GM19238 (cell line): ENCODE data around the gene DGKQ.
A peak's percentile ranks its signal among the peaks of the same experiment; 100 is the strongest.
"Not testable (repeated sequence)": the region's sequence is repeated elsewhere in the genome, so short reads cannot be mapped to it uniquely, and the experiment has no call there.

Experiments
- DNase-seq: peaks from one replicate; pipeline ENCODE4 v3.0.0; 2011; ENCODE audit warnings: low spot score; ENCODE audit not compliant: insufficient read length

The DGKQ gene

DNA sequence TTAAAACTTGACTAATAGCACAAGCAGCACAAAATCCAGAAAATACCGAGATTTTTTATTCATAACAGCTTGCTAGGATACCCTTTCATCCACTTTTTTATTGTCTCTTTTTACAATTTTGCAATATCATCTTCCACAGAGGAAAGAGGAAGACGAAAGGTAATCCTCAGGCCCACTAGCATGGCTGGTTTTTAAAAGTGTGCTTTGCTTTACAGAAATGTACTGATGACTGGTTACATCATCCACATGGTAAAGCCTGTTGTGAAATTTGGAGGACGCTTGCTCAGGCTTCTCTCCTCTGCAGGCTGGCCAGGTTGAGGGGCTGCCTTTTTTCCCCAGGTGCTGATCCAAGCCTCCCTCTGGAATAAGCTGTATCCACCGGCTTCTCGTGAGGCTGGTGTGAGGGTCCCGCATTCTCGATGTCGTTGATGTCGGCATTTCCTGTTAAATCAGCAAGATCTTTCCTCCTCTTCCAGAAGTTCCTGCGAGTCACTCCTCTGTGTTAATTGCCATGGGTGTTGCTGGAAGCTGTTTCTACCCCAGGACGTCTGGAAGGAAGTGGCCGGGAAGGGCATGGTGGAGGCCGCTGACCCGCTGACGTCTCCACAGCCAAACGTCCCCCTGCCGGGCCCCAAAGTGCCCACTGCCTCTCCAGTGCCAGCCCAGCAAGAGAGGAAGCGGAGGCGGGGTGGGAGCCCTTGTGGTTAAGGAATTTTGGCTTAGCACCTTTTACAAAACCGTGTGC lies 5.8 kb upstream of the DGKQ start:
- DNase-seq = no peak

DNA sequence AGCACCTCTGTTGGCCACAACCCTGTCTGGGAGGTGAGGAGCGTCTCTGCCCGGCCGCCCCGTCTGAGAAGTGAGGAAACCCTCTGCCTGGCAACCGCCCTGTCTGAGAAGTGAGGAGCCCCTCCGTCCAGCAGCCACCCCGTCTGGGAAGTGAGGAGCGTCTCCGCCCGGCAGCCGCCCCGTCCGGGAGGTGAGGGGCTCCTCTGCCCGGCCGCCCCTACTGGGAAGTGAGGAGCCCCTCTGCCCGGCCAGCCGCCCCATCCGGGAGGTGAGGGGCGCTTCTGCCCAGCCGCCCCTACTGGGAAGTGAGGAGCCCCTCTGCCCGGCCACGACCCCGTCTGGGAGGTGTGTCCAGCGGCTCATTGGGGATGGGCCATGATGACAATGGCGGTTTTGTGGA lies 2.6 kb upstream of the DGKQ start:
- not testable (repeated sequence) for DNase-seq

DNA sequence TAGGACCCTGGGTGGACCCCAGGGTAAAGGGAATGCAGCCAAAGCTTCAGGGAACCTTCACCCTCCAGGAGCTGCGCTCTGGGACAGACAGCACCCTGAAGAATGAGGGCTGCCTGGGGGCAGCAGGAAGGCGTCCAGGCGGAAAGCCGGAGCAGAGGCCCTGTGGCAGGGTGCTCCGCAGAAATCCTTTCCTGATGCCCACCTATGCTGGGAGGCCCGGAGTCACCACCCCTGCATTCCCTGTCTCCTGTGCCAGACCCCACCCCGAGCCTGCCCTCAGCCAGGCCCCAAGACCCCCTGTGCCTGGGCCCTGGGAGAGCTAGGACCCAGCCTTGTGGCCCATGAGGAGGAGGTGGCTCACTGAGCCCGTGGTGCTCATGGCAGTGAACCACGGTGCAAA lies 1.3 kb upstream of the DGKQ start:
- DNase-seq = no peak

DNA sequence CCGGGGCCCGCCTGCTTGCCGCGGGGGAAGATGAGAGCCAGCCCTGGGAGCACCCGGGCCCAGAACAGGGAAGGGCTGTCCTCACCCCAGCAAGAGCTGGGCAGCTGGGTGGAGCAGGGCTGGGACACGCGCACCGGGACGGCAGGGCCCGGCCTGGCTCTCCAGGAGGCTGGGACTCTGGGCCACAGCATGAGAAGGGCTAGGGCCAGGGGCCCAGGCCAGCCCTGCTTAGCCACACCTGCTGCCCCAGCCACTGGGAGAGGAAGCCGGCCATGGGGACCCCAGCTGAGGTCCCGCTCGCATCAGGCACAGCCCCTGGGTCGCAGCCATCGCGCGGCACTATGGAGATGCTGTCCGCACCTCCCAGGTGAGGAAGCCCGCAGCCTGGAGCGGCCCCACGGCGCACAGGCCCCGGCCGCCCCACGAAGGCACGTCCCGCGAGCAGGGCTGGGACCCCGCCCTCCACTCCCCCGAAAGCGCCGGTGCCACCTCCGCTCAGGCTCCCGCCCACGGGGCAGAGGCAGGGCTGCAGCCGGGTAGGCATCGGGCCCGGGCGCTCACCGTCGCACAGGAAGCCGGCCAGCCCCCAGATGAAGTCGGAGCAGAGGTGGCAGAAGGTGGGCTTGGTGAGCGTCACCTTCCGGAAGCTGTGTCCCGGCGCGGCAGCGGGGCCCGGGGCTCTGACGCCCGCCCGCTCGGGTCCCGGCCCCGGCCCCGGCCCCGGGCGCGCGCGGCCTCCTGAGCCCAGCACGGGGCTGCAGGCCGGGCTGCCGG lies 531 bp downstream of the DGKQ start:
- peak; percentile 75 for DNase-seq

DNA sequence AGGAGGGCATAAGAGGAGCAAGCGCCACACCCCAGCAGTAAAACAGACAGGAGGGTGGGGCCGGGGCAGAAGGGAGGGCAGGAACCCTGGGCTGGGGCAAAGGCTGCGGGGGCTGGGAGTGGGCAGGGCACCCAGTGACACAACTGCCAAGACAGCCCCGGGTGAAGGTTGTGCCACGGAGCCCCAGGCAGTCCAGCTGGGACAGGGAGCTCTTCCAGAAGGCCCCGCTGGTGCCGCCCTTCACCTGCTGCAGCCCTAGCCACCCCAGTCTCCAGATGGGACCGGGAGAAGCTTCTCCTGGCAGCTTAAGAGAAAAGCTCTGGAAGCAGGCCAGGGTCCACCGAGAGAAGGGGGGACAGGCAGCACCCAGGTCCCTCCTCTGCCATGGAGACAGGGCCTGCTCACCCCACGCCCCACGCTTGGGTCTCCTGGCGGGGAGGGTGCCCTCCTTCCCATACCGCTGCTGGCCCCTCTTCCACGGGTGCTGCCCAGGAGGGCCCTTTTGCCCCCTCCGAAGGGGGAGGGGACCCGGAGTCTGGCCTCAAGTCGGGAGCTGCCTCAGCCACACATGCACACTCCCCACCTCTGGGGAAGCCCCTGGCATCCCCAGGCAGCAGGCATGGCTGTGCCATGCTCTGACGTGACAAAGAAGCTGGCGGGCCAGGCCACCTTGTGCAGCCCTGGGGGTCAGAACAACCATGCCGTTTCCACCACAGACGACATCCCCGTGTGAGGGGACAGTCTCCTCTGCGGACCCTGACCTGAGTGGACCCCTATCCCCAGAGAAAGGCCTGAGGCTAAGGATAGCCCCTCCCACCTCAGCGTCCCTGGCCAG lies 1.5 kb downstream of the DGKQ start:
- no peak for DNase-seq

DNA sequence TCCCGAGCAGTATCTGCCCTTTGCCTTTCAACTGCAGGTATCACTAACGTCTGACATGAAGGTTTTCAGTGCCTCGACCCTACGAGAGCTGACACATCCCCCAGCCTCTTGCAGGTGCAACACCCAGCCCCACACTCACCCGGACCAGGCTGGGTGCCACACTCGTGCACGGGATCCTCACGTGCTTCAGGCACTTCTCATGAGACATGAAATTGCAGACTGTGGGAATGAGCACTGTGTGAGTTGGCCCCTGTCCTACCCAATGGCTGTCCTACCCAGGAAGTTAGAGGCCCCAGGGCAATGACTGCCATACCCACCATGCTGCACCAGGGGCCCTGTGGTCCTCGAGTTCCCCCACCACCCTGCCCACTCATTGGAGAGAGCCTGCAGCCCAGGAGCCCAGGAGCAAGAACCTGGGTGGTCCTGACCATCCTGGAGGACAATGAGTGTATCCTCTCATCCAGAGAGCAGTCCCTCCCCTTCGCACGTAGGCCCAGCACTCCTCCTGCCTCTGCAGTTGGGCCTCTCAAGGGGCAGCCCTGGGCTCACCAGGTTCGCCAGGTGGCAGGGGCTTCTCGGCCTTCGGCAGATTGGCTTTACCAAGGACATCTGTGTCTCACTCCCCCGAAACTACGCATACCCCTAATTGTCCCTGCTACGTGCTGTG lies 2.4 kb downstream of the DGKQ start:
- DNase-seq = no peak

DNA sequence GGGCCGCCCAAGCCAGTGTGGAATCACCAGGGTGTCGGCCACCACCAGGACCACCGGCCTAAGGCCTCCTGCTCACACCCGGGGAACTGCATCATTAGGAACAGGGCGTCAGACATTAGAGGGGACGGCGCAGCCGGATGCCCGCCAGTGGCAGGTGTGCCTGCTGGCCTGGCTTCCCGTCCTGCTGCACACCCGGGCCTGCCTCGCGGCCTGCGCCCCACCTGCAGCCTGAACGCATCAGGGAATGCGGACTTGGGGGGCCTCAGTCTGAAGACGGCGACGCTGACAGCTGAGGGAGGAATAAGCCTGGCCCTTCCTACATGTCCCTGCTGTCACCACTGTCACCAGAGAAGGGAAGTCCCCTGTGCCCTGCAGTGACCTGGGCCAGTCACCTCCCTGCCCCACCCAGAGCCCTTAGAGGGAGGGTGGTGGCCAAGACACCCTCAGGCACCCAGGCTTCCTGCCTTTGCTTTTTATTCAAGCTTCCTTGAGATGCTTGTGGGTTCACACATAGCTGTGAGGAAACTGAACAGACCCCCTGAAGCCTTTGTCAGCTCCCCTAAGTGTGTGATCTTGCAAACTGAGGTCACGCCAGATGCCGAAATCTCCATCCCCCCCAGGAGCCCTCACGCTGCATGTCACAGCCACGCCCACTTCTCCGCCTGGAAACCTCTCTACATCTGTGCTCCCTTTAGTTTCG lies 3.2 kb downstream of the DGKQ start:
- no peak for DNase-seq

DNA sequence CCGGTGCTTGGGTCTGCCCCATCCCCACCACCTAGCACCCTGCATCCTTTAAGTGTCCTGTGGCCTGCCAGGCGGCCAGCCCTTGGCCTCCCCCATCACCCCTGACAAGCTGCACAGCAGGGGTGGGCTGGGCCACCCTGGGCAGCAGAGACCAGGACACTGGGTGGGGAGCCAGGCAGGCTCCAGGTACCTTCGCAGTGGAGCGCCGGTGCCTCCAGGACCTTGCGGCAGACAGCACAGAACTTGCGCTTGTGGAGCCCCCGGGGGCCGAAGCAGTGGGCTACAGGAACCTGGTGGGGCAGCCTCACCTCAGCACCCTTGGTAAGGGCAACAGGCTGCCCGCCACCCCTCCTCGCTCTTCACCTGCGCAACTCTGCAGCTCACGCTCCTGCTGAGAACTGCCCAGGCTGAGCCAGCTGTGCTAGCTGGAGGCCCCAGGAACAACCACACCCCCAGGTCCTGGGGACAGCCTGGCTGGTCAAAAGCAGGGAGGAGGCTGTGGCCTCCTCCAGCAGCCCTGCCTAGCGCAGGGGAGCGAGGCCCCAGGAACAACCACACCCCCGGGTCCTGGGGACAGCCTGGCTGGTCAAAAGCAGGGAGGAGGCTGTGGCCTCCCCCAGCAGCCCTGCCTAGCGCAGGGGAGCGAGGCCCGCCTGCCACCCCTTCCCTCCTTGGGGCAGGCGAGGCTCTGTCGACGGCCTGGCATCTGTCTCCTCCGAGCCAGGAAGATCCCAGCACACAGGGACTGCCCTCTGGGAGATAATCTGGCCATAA lies 4.6 kb downstream of the DGKQ start:
- DNase-seq = no peak

DNA sequence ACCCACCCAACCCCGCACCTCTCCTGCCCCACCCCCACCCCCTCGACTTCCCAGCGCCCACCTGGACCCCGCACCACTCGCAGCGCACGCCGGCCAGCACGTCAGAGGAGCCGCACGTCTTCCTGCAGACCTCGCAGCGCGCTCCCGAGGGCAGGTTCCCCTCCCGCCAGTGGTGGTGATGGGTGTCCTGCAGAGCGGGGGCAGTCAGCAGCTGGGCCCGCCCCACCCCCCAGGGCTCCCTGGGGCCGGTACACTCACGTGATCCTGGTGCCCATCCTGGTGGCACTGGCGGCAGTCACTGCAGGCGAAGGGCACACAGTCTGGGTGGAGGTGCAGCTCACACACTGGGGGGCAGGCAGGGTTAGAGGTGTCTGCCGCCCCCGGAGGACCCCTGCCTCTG lies 5.1 kb downstream of the DGKQ start:
- DNase-seq = no peak

DNA sequence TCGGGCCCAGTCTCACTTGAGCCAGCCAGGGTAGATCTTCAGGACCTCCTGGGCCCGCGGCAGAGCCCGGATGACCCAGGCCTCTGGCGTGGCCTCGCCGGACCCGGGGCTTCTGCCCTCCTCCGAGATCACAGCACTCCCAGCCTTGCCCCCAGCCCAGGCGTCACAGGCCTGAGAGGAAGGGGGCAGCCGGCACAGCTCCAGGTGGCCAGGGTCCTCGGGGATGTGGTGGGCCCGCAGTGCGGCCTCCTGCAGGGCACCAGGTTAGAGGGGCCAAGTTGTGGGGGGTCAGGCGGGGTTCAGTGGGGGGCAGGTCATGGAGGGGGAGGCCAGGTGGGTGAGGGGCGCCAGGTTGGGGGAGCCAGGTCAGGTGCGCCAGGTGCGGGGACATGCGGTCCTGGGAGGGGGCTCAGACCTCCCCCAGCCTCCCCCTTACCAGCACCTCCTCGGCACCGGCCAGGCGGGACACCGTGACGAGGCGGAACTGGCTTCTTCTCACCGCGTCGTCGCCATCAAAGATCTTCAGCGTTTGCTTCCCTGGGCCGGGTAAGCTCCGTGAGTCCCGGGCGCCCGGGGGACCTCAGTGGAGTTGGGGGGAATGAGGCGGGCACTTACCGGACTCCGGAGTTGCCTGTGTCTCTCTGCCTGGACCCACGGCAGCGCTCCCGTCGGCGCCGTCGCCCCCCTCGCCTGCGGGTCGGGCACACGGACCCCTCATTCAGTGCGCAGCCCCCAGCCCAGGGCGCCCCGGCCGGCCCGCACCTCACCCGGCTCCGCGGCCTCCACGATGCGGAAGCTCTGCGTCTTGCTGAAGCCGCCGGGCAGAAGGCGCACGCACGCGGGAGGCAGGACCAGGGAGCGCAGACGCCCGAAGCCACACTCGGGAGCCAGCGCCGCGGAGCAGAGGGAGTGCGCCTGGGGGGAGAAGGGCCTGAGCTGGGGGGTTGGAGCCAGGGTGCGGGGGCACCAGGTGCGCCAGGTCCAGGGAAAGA lies 6.0 kb downstream of the DGKQ start:
- no peak for DNase-seq

DNA sequence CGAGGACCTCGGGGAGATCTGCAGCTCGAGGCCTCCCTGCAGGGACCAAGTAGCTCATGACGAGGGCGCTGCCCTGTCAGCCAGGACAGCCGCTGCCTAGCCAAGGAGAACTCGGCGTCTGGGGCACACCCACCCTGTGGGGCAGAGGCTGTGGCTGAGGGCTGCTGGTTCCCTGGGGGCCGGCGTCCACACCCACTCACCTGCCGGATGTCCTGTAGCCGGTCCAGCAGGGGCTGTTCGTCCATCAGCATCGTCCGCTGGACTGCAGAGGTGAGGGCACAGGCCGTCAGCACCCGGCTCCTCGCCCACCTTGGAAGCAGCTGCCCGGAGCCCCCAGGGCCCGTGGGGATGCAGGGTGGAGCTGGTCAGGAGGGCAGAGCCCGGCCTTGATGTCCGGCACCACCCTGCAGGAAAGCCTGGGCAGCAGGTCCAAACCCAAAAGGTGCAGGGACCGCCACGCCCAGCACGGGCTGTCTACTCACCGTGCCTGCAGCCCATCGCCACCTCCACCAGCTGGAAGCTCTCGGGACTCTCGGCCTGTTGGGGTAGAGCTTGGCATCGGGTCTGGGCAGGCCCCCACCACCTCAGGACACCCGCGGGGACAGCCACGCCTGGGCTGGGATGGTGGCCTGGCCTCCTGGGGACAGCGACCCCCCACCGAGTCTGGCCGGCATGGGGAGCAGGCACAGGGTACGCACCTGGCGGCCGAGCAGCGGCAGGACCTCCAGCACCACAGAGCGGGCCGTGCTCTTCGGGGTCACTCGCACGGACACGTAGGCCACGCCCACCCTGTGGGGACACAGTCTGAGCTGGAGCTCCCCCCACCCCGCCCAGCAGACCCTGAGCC lies 6.9 kb downstream of the DGKQ start:
- DNase-seq = no peak

DNA sequence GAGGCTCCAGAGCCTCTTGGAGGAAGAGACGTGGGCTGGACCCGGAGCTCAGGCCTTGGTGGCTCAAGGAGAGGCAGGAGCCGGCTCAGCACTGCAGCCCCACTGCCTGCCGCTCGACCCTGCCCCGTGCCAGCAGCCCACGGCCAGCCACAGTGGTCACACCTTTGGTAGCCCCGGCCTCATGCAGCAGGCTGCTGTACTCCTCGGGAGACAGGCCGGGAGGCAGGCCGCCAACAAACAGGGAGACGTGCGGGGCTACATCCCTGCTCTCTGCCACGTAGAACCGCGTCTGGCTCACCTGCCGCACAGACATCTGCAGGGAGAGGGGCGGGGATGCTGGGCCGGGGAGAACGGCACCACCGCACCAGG lies 7.6 kb downstream of the DGKQ start:
- no peak for DNase-seq

DNA sequence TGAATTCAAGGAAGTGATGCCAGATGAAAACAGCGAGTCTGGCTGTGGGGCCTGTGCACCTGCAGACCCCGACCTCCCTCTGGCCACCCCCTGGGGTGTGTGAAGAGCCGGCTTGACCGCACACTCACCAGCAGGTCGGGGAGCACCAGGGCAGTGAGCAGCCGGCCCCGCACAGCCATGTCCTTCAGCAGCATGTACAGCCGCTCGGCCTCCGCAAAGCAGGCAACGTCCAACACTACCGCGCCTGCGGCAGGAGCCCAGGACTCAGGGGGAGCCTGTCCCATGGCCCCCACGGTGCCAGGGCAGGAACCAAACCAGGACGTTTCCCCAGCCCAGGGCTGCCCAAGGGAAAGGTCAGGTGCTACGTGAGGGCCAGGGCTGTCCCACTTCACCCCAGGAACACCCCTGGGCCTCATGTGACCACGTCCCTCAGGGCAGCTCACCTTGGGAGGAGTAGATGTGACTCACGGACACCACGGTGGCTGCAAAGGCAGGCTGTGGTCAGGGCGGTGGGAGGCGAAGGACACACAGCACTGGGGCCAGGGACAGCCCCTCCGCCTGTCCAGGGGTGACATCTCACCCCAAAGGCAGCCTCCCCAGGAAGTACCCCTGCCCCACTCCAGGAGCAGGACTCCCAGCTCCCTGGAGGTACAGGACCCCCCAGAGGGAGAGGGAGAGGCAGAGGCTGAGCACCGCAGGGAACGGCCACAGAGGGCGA lies 8.2 kb downstream of the DGKQ start:
- no peak for DNase-seq

DNA sequence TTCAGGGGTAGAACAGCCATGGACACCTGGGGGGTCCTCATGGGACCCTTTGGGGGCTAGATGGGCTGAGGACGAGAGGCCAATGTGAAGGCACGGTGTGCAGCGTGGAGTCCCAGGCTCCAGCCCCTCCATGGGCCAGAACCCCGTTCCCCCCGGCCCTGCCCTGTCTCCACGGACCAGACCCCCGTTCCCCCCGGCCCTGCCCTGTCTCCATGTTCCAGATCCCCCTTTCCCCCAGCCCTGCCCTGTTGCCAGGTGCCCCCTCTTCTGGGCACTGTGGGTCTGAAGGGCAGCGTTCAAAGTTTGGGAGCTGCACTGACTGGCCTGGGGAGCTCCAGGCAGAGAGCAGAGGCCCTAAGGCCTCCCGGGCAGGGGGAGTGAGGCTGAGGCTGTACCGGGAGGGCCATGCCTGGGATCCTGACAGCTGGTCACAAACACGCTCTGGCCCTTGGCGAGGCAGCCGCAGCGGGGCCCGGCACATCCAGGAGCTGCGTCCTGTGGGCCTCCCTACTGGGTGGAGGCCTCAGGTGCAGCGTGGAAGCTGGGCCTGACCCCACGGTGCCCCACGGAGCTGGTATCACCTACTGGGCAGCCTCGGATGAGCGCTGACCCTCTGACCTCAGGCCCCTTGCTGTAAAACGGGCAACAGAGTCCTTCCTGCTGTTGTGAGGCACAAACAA lies 8.9 kb downstream of the DGKQ start:
- DNase-seq = no peak

DNA sequence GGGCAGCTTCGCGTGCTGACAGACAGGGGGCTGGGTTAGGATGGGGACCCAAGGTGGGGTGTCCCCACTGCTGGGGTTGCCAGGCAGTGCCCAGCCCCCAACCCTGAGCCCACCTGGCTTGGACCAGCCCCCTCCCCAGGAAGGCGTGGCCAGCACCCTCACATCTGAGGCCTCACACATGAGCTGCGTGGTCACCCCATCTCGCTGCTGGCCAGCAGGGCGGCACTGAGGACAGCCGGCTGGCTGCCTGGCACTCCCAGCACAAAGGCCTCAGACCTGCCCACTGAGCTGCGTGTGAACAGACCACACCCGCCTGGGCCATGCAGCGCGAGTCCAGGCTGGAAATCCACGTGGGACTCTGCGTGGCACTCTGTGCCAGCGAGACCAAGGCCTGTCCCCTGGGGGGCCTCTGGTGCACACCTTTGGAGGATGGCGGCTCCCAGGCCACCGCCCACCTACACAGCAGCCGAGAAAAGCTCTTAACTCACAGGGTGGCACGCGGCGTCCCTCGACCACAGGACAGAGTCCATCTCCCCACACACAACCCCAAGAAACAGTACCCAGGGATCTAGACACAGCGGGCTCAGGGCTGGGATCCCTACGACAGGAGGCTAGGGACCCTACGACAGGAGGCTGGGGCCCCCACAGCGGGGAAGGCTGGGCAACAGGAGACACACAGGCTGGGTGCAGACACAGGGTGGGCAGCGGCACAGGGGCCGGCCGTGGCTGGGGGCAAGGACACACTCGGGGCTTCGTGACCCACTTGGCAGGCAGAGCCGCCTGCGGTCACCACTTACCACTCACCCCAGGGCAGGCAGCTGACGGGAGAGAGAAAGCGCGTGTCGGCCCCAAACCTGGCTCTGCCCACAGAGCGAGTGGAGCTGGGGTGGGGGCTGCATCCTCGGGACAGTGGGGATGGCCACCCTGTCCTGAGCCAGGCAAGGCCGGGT lies 9.8 kb downstream of the DGKQ start:
- no peak for DNase-seq
